Natural killer cell (primary cell): ENCODE data around the gene CRYBA4. TPM values are rescaled to one million over a fixed set of nuclear protein-coding genes. Genes with fewer than 3 reads are reported as not detected.

Source experiments
- ATAC-seq, 3 donors: fragments of 150-1000 bp in 2 of 3; fragments of 200-7000 bp in 1 of 3; cut with Tn5 transposase; 1 replicate in 1 of 3; 2 replicates in 2 of 3; pipeline ENCODE4 v1.10.0; 2021; ENCODE audit warnings: mild to moderate bottlenecking in 2 of 3, moderate library complexity in 2 of 3
- DNase-seq, 2 donors: peaks; one replicate each; pipeline versions ENCODE4 v3.0.0 to v3.0.0-alpha.2; 2013 to 2021; ENCODE audit warnings: mixed read lengths in 1 of 2
- H3K27ac ChIP-seq: one replicate; pipeline ENCODE4 v1.5.1; 2013; ENCODE audit warnings: mild to moderate bottlenecking, low read length
- H3K27me3 ChIP-seq: one replicate; pipeline ENCODE4 v1.6.1; 2013; ENCODE audit warnings: low read length; ENCODE audit not compliant: control insufficient read depth, insufficient read depth
- H3K36me3 ChIP-seq: one replicate; pipeline ENCODE4 v1.6.1; 2013; ENCODE audit warnings: low read length; ENCODE audit not compliant: control insufficient read depth, insufficient read depth
- H3K4me1 ChIP-seq: one replicate; pipeline ENCODE4 v1.6.1; 2013; ENCODE audit warnings: low read length; ENCODE audit not compliant: control insufficient read depth, insufficient read depth
- H3K4me3 ChIP-seq: one replicate; pipeline ENCODE4 v1.5.1; 2013; ENCODE audit warnings: low read length
- H3K9me3 ChIP-seq: one replicate; pipeline ENCODE4 v1.6.1; 2013; ENCODE audit warnings: low read length; ENCODE audit not compliant: control insufficient read depth, insufficient read depth
- H3K27ac Mint-ChIP-seq, 2 donors: one replicate each; pipeline ENCODE4 v1.8.0; 2022; ENCODE audit warnings: mild to moderate bottlenecking in 2 of 2, mixed read lengths in 2 of 2, moderate library complexity in 1 of 2
- H3K27me3 Mint-ChIP-seq, 2 donors: one replicate each; pipeline ENCODE4 v1.8.0; 2022; ENCODE audit warnings: low read depth in 2 of 2, mixed read lengths in 2 of 2
- H3K36me3 Mint-ChIP-seq: one replicate; pipeline ENCODE4 v1.8.0; 2022; ENCODE audit warnings: mixed read lengths
- H3K4me1 Mint-ChIP-seq, 2 donors: one replicate each; pipeline ENCODE4 v1.8.0; 2022; ENCODE audit warnings: mixed read lengths in 2 of 2
- H3K4me3 Mint-ChIP-seq: one replicate; pipeline ENCODE4 v1.8.0; 2022; ENCODE audit warnings: mild to moderate bottlenecking, moderate library complexity, mixed read lengths
- H3K9me3 Mint-ChIP-seq, 2 donors: one replicate each; pipeline ENCODE4 v1.8.0; 2022; ENCODE audit warnings: mixed read lengths in 2 of 2
- CTCF ChIP-seq: fragments of 200-600 bp; IDR thresholded peaks from one replicate; pipeline ENCODE4 v1.8.0; 2022; ENCODE audit warnings: antibody characterized with exemption
- WGBS: methylation state at CpG from one replicate; pipeline ENCODE4 v1.1.7; 2013; ENCODE audit warnings: missing lambda C conversion rate; ENCODE audit not compliant: insufficient coverage; 5-methylcytosine and 5-hydroxymethylcytosine counted together
- intact Hi-C: fragments of 100-400 bp; cut with micrococcal nuclease; formaldehyde crosslinking; loops from one replicate; pipeline ENCODE4 v1.14.2; 2022
- total RNA-seq, 4 donors: library from RNA; stranded (reverse); fragments of 120-200 nt in 1 of 4; gene quantifications; one replicate each; pipeline versions ENCODE4 v1.2.3 to v1.2.4, GENCODE V29; 2013 to 2022

Gene CRYBA4
- total RNA-seq, 3 donors from 2014 or later (not counting 1 experiment from before 2014, with no cell fraction given), result 0.59 TPM; not detected in 2

DNA sequence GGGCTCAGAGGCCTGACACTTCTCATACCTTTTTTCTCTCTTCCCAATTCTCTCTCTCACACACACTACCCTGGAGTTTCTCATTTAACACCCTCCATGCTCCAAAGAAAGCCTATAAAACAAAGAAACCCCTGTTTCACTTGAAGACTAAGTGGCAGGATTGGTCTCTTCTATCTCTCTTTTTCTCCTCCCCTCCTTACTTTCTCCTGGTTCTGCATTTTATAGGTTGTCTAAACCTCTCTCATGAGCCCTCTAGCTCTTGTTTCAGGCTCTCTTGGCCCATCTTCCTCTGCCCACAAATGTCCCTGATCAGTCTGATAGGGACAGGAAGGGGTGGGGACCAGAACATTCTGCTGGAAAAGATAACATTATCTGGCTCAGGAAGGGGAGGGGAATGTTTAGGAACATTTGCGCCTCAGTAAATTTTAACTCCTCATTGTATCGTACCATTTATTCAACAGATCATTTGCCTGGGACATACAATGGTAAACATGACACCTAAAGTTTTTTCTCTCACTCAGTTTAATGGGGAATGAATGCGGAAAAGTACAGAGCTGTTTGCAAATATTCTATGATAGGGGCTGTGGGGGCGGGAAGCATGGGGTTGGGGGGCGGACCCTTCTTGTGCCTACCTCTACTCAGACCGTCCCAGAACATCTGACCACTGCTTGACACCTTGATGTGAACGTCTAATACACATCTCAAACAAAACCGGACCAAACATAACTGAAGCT lies 10.8 kb downstream of the CRYBA4 start:
- peaks cover 15 to 43% of the 10 kb centered on the region in 2 donors for H3K4me1 Mint-ChIP-seq
- no peaks in the 10 kb centered on the region for H3K36me3 Mint-ChIP-seq

GRCh38 chr22:26634189-26634588 lies 12.4 kb downstream of the CRYBA4 start:
- H3K4me3 Mint-ChIP-seq, result no peak overlapping the region
- H3K27me3 Mint-ChIP-seq, result no peaks in the 10 kb centered on the region
- peaks cover 6 to 27% of the 10 kb centered on the region in 2 donors for H3K4me1 Mint-ChIP-seq
- H3K36me3 Mint-ChIP-seq, result no peaks in the 10 kb centered on the region
- DNase-seq (no peak), ATAC-seq (no peak)
- Histone ChIP-seq H3K27ac (no peak overlapping the region), H3K27me3 (no peaks in the 10 kb centered on the region), H3K36me3 (no peaks in the 10 kb centered on the region), H3K4me1 (peaks cover 6% of the 10 kb centered on the region), H3K9me3 (no peaks in the 10 kb centered on the region), H3K4me3 (no peak overlapping the region)
- H3K9me3 Mint-ChIP-seq, result no peaks in the 10 kb centered on the region
- WGBS, result 100% methylated on average over 2 of the region's 3 CpGs
- no peak overlapping the region for H3K27ac Mint-ChIP-seq
- intact Hi-C loops, result no loop called here
- TF ChIP-seq CTCF, result no peak

More for the DNA sequence above, 10.8 kb downstream of the CRYBA4 start:
- no peaks in the 10 kb centered on the region for H3K9me3 Mint-ChIP-seq
- DNase-seq (no peak), ATAC-seq (no peak)
- Histone ChIP-seq H3K27ac (no peak overlapping the region), H3K4me1 (peaks cover 19% of the 10 kb centered on the region), H3K36me3 (no peaks in the 10 kb centered on the region), H3K27me3 (no peaks in the 10 kb centered on the region), H3K9me3 (no peaks in the 10 kb centered on the region), H3K4me3 (no peak overlapping the region)
- WGBS, result 88% methylated on average over 5 of the region's 8 CpGs
- intact Hi-C loops, result no loop called here
- H3K4me3 Mint-ChIP-seq, result no peak overlapping the region
- TF ChIP-seq CTCF, result no peak
- H3K27ac Mint-ChIP-seq, result no peak overlapping the region
- H3K27me3 Mint-ChIP-seq, result no peaks in the 10 kb centered on the region

GRCh38 chr22:26635117-26635516 lies 13.4 kb downstream of the CRYBA4 start:
- 96% methylated on average over 2 of the region's 2 CpGs for WGBS
- H3K36me3 ChIP-seq, result no peaks in the 10 kb centered on the region
- no peaks in the 10 kb centered on the region for H3K27me3 ChIP-seq
- peaks cover 7 to 29% of the 10 kb centered on the region in 2 donors for H3K4me1 Mint-ChIP-seq
- H3K27me3 Mint-ChIP-seq, result no peaks in the 10 kb centered on the region
- H3K4me1 ChIP-seq, result peaks cover 4% of the 10 kb centered on the region
- no peaks in the 10 kb centered on the region for H3K9me3 Mint-ChIP-seq
- H3K27ac ChIP-seq, result no peak overlapping the region
- no peak overlapping the region for H3K27ac Mint-ChIP-seq
- H3K4me3 Mint-ChIP-seq, result no peak overlapping the region
- intact Hi-C loops, result no loop called here
- no peak for ATAC-seq
- no peaks in the 10 kb centered on the region for H3K36me3 Mint-ChIP-seq
- no peak overlapping the region for H3K4me3 ChIP-seq
- no peaks in the 10 kb centered on the region for H3K9me3 ChIP-seq
- TF ChIP-seq CTCF, result no peak
- no peak for DNase-seq

DNA sequence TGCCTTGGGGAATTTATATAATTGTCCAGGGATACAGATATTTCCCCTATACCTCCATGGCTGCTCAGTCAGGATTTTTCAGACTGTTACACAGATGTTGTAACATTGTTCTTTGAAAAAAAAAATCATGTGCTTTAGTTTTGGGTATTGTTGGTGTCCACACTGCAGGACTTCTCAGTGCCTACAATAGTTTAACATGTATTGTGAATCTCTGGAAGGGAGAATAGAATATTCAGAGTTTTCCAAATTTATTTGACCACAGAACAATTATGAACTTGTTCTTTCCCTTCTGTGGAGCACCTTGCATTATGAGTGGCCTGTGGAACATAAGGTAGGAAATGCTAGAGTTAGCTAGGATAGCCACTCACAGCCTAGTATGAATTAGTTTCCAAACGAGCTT lies 14.5 kb downstream of the CRYBA4 start:
- H3K4me3 ChIP-seq, result no peak overlapping the region
- intact Hi-C loops, result no loop called here
- DNase-seq (no peak), ATAC-seq (no peak)
- Mint-ChIP-seq H3K4me3 (no peak overlapping the region), H3K4me1 (peaks cover 19 to 40% of the 10 kb centered on the region in 2 donors), H3K27me3 (no peaks in the 10 kb centered on the region), H3K9me3 (no peaks in the 10 kb centered on the region), H3K36me3 (no peaks in the 10 kb centered on the region), H3K27ac (no peak overlapping the region)
- no peak for TF ChIP-seq CTCF
- H3K9me3 ChIP-seq, result no peaks in the 10 kb centered on the region
- peaks cover 7% of the 10 kb centered on the region for H3K4me1 ChIP-seq
- H3K27ac ChIP-seq, result no peak overlapping the region
- 58% methylated on average over 1 of the region's 1 CpG for WGBS
- no peaks in the 10 kb centered on the region for H3K27me3 ChIP-seq
- no peaks in the 10 kb centered on the region for H3K36me3 ChIP-seq
